Tibial nerve (tissue), 4 donors: ENCODE results near the gene CCER1. TPM values are rescaled to one million over a fixed set of nuclear protein-coding genes. Genes with fewer than 3 reads are reported as not detected.

Source experiments
- DNase-seq, 2 donors: peaks; one replicate each; pipeline ENCODE4 v3.0.0-alpha.2; 2019; ENCODE audit warnings: low spot score in 2 of 2
- H3K27ac ChIP-seq, 4 donors: fragments of 200-600 bp; sonication (generic) in 3 of 4; one replicate each; pipeline ENCODE4 v1.5.1; 2017 to 2019; ENCODE audit warnings: mild to moderate bottlenecking in 1 of 4
- H3K27me3 ChIP-seq, 2 donors: fragments of 200-600 bp; sonication (generic) in 1 of 2; one replicate each; pipeline versions ENCODE4 v1.5.1 to v1.6.0; 2017 to 2019
- H3K36me3 ChIP-seq, 3 donors: fragments of 200-600 bp; sonication (generic); one replicate each; pipeline ENCODE4 v1.5.1; 2018 to 2019
- H3K4me1 ChIP-seq, 4 donors: fragments of 200-600 bp; sonication (generic) in 3 of 4; one replicate each; pipeline ENCODE4 v1.5.1; 2017 to 2019
- H3K4me3 ChIP-seq, 4 donors: fragments of 200-600 bp; sonication (generic) in 3 of 4; one replicate each; pipeline ENCODE4 v1.5.1; 2017 to 2019; ENCODE audit warnings: mild to moderate bottlenecking in 1 of 4, moderate library complexity in 1 of 4
- H3K9me3 ChIP-seq, 4 donors: fragments of 200-600 bp; sonication (generic) in 3 of 4; one replicate each; pipeline ENCODE4 v1.5.1; 2017 to 2019
- CTCF ChIP-seq, 5 experiments: fragments of 200-600 bp in 3 of 5; fragments of 450-650 bp in 2 of 5; sonication (generic) in 3 of 5; IDR thresholded peaks; one replicate each; pipeline ENCODE4 v1.5.1; 2016 to 2019; ENCODE audit warnings: antibody characterized with exemption in 5 of 5, mild to moderate bottlenecking in 3 of 5, moderate library complexity in 2 of 5
- EP300 ChIP-seq, 2 donors: sonication (generic); formaldehyde crosslinking; IDR thresholded peaks; one replicate each; pipeline ENCODE4 v1.6.1; 2017; ENCODE audit warnings: antibody characterized with exemption in 2 of 2, mild to moderate bottlenecking in 1 of 2
- POLR2A ChIP-seq, 2 donors: fragments of 450-650 bp; IDR thresholded peaks; one replicate each; pipeline ENCODE4 v1.6.1; 2017; ENCODE audit warnings: antibody characterized with exemption in 2 of 2, mild to moderate bottlenecking in 2 of 2, moderate library complexity in 2 of 2
- WGBS, 2 donors: methylation state at CpG; one replicate each; pipeline ENCODE4 v1.1.5; 2018; 5-methylcytosine and 5-hydroxymethylcytosine counted together
- total RNA-seq, 4 donors: library from RNA; depleted of rRNA; stranded (reverse); fragments of >200 nt; gene quantifications; one replicate each; pipeline ENCODE4 v1.1.0, GENCODE V29; 2016

The CCER1 gene
- total RNA-seq, 4 donors from 2014 or later = not detected

DNA sequence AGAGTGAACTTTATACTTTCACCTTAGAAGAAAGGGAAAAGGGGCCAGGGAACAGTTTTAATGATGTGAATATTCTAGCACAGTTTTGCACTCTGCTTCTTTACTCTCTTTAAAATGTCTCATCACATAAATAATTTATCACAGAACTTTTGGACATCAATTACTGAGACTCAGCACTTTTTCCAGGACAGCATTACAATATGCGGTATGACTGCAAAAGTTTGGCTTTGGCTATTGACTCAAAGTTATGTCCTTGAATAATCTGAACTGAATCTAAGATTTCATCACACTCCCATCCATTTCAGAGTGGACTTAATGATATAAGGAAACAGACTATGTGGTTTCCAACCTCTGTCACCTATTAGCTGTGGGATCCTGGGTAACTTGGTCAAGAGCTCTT lies 11.7 kb downstream of the CCER1 start:
- H3K27ac ChIP-seq = no peak overlapping the region
- DNase-seq = no peak
- no peak overlapping the region for H3K4me3 ChIP-seq
- H3K9me3 ChIP-seq = no peaks in the 10 kb centered on the region
- H3K4me1 ChIP-seq = no peaks in the 10 kb centered on the region
- no peaks in the 10 kb centered on the region for H3K36me3 ChIP-seq
- WGBS, 2 donors = 74 to 89% methylated on average over 1 of the region's 1 CpG
- no peaks in the 10 kb centered on the region for H3K27me3 ChIP-seq
- TF ChIP-seq POLR2A (IDR thresholded peaks at IDR 0.05) = no peak
- no peak for TF ChIP-seq EP300 (IDR thresholded peaks at IDR 0.05)
- no peak for TF ChIP-seq CTCF (IDR thresholded peaks at IDR 0.05)

DNA sequence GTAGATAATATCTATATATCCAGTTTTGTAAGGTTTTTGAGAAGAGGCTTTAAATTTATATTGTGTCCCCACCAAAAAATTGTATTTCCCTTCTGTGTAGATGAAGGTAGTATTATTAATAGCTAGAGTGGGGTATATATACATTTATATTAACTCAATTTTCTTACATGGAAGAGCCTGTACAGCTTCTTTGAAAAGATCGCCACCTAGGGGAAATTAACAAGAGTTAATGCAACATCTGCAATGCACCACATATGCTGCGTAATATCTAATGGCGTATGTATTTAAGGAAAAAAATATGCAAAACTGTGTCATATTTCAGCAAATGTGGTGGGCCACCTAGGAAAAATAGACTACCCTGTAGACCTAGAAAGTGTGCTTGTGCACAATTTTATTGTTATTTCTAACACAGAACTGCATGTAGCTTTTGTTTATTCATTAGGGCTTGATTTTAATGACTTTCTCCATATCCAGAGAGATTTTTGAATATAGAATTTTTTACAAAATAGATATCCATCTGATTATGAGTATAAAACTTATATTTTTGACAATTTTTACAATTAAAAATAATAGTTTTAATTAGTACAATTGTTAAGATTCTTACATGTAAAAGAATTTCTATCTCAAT lies 14.0 kb downstream of the CCER1 start:
- H3K36me3 ChIP-seq = no peaks in the 10 kb centered on the region
- no peak for DNase-seq
- no peaks in the 10 kb centered on the region for H3K4me1 ChIP-seq
- WGBS, 2 donors = 44 to 57% methylated on average over 3 of the region's 3 CpGs
- H3K27me3 ChIP-seq = no peaks in the 10 kb centered on the region
- TF ChIP-seq EP300 (IDR thresholded peaks at IDR 0.05) (no peak), CTCF (IDR thresholded peaks at IDR 0.05) (peak; percentile 16 to 39 (median 24)), POLR2A (IDR thresholded peaks at IDR 0.05) (no peak)
- no peaks in the 10 kb centered on the region for H3K9me3 ChIP-seq
- H3K27ac ChIP-seq = no peak overlapping the region
- H3K4me3 ChIP-seq = no peak overlapping the region

- no peak for DNase-seq
- 85 to 90% methylated on average over 1 of the region's 1 CpG for WGBS, 2 donors
- no peaks in the 10 kb centered on the region for H3K4me1 ChIP-seq
- H3K36me3 ChIP-seq = no peaks in the 10 kb centered on the region
- no peak overlapping the region for H3K27ac ChIP-seq
- H3K27me3 ChIP-seq = no peaks in the 10 kb centered on the region
- H3K4me3 ChIP-seq = no peak overlapping the region
- H3K9me3 ChIP-seq = no peaks in the 10 kb centered on the region
- TF ChIP-seq CTCF (IDR thresholded peaks at IDR 0.05) (no peak), EP300 (IDR thresholded peaks at IDR 0.05) (no peak), POLR2A (IDR thresholded peaks at IDR 0.05) (no peak)
These were observed 15.6 kb downstream of the CCER1 start for GRCh38 chr12:90939382-90939781.

DNA sequence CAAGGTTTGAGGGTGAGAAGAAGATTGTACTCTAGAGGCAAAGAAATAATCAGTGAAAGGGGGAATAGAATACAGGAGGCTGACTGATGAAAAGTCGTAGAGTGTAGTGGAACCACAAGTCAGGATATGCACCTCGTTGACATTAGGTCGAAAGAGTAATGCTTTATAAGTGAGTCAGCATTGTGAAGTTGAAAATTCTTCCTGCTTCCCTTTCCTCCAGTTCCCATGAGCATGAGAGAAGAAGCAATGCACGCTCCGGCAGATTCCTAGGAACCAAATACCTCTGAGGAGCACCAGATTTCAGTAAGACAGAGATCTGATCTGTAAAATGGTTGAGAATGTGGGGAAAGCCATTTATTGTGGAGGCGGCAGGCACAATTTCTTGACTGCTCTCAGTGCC lies 16.5 kb downstream of the CCER1 start:
- H3K36me3 ChIP-seq = no peaks in the 10 kb centered on the region
- H3K9me3 ChIP-seq = no peaks in the 10 kb centered on the region
- no peaks in the 10 kb centered on the region for H3K4me1 ChIP-seq
- H3K27ac ChIP-seq = no peak overlapping the region
- no peak for DNase-seq
- 62 to 68% methylated on average over 6 of the region's 6 CpGs for WGBS, 2 donors
- no peaks in the 10 kb centered on the region for H3K27me3 ChIP-seq
- no peak overlapping the region for H3K4me3 ChIP-seq
- TF ChIP-seq CTCF (IDR thresholded peaks at IDR 0.05) (no peak), POLR2A (IDR thresholded peaks at IDR 0.05) (no peak), EP300 (IDR thresholded peaks at IDR 0.05) (no peak)

DNA sequence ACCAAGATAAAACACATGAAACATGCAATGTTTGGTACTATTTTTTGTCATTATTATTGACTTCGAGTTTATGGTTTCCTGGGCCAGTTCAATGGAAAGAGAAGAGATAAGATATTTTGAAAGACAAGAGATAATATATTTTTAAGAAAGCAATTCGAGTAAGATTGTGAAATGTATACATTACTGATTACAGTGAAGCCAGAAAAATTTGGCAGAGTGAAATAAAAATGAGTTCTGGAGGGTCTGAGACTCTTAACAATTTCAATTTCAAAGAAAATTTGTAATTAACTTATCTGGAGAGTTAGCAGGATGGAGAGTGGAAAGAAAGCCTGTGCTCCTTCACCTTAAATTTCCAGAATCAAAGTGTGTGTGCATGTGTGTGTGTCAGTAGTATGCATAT lies 17.3 kb downstream of the CCER1 start:
- Histone ChIP-seq H3K4me1 (no peaks in the 10 kb centered on the region), H3K27me3 (no peaks in the 10 kb centered on the region), H3K36me3 (no peaks in the 10 kb centered on the region), H3K9me3 (no peaks in the 10 kb centered on the region), H3K4me3 (no peak overlapping the region), H3K27ac (no peak overlapping the region)
- no peak for DNase-seq
- WGBS, 2 donors = 79 to 86% methylated on average over 2 of the region's 2 CpGs
- TF ChIP-seq EP300 (IDR thresholded peaks at IDR 0.05) = no peak
- no peak for TF ChIP-seq POLR2A (IDR thresholded peaks at IDR 0.05)
